Measurements from ENCODE around the gene BEX1. TPM values are rescaled to one million over a fixed set of nuclear protein-coding genes. Genes with fewer than 3 reads are reported as not detected.

The BEX1 gene
- total RNA-seq, 1 experiment from 2014 or later, result not detected

- no peaks in the 10 kb centered on the region for H3K36me3 ChIP-seq (ENCODE audit: control insufficient read depth, insufficient read depth, low read length)
- H3K27me3 Mint-ChIP-seq (ENCODE audit: insufficient read depth, unreplicated experiment), result no peaks in the 10 kb centered on the region
- H3K9me3 Mint-ChIP-seq (ENCODE audit: unreplicated experiment), result no peaks in the 10 kb centered on the region
- peaks cover 6% of the 10 kb centered on the region for H3K4me1 Mint-ChIP-seq (ENCODE audit: low read depth, unreplicated experiment)
- ChIA-PET CTCF (no interaction called here), POLR2A (no interaction called here)
- no TSS peak for BruUV-seq (replicated peaks)
- no peaks in the 10 kb centered on the region for H3K27me3 ChIP-seq (replicated peaks; ENCODE audit: control insufficient read depth, insufficient read depth, low read length)
- intact Hi-C loops (cut with micrococcal nuclease; ENCODE audit: unreplicated experiment), result no loop called here
- no peaks in the 10 kb centered on the region for H3K9me3 ChIP-seq
- TF ChIP-seq CTCF (IDR thresholded peaks at IDR 0.05; ENCODE audit: insufficient read depth in 1 of 2, low read depth in 1 of 2, low read length in 1 of 2, severe bottlenecking in 1 of 2, unreplicated experiment in 1 of 2), result no peak
- no peaks in the 10 kb centered on the region for H3K36me3 Mint-ChIP-seq (ENCODE audit: insufficient read depth, unreplicated experiment)
- H3K27ac Mint-ChIP-seq (ENCODE audit: unreplicated experiment), result no peak overlapping the region
- H3K4me3 ChIP-seq (ENCODE audit: low read depth, low read length), result no peak overlapping the region
- 0 out of 2 replicates have a peak, but pooled peaks cover 13% of the 10 kb centered on the region for H3K4me1 ChIP-seq
- no peak for DNase-seq
- H3K4me3 Mint-ChIP-seq (ENCODE audit: unreplicated experiment), result no peak overlapping the region
Observed at GRCh38 chrX:103098488-103098887, 34.5 kb upstream of the BEX1 start.

GRCh38 chrX:103092942-103093341 lies 29.0 kb upstream of the BEX1 start, which contains the start of gene NXF3:
Gene NXF3 (minus strand): TSS chrX:103093143. CDS start chrX:103093023, 120 bp downstream.
- no peak for TF ChIP-seq CTCF (IDR thresholded peaks at IDR 0.05; ENCODE audit: insufficient read depth in 1 of 2, low read depth in 1 of 2, low read length in 1 of 2, severe bottlenecking in 1 of 2, unreplicated experiment in 1 of 2)
- Histone ChIP-seq H3K36me3 (ENCODE audit: control insufficient read depth, insufficient read depth, low read length) (no peaks in the 10 kb centered on the region), H3K4me1 (no peaks in the 10 kb centered on the region), H3K27me3 (replicated peaks; ENCODE audit: control insufficient read depth, insufficient read depth, low read length) (no peaks in the 10 kb centered on the region), H3K4me3 (ENCODE audit: low read depth, low read length) (no peak within 1 kb of the TSS), H3K9me3 (no peaks in the 10 kb centered on the region)
- no peaks in the 10 kb centered on the region for H3K9me3 Mint-ChIP-seq (ENCODE audit: unreplicated experiment)
- no TSS peak for BruUV-seq (replicated peaks)
- DNase-seq, result no peak
- no peaks in the 10 kb centered on the region for H3K27me3 Mint-ChIP-seq (ENCODE audit: insufficient read depth, unreplicated experiment)
- CTCF ChIA-PET, result no interaction called here
- no peak within 1 kb of the TSS for H3K27ac Mint-ChIP-seq (ENCODE audit: unreplicated experiment)
- H3K4me3 Mint-ChIP-seq (ENCODE audit: unreplicated experiment), result no peak within 1 kb of the TSS
- H3K4me1 Mint-ChIP-seq (ENCODE audit: low read depth, unreplicated experiment), result no peaks in the 10 kb centered on the region
- POLR2A ChIA-PET, result no interaction called here
- intact Hi-C loops (cut with micrococcal nuclease; ENCODE audit: unreplicated experiment), result no loop called here
- no peaks in the 10 kb centered on the region for H3K36me3 Mint-ChIP-seq (ENCODE audit: insufficient read depth, unreplicated experiment)

- BruUV-seq (replicated peaks), result no TSS peak
- Mint-ChIP-seq H3K4me1 (ENCODE audit: low read depth, unreplicated experiment) (no peaks in the 10 kb centered on the region), H3K27ac (ENCODE audit: unreplicated experiment) (no peak overlapping the region), H3K27me3 (ENCODE audit: insufficient read depth, unreplicated experiment) (peaks cover 2% of the 10 kb centered on the region), H3K36me3 (ENCODE audit: insufficient read depth, unreplicated experiment) (no peaks in the 10 kb centered on the region), H3K4me3 (ENCODE audit: unreplicated experiment) (no peak overlapping the region), H3K9me3 (ENCODE audit: unreplicated experiment) (no peaks in the 10 kb centered on the region)
- Histone ChIP-seq H3K4me3 (ENCODE audit: low read depth, low read length) (no peak overlapping the region), H3K27me3 (replicated peaks; ENCODE audit: control insufficient read depth, insufficient read depth, low read length) (no peaks in the 10 kb centered on the region), H3K36me3 (ENCODE audit: control insufficient read depth, insufficient read depth, low read length) (no peaks in the 10 kb centered on the region), H3K4me1 (no peaks in the 10 kb centered on the region), H3K9me3 (no peaks in the 10 kb centered on the region)
- DNase-seq, result no peak
- POLR2A ChIA-PET, result no interaction called here
- CTCF ChIA-PET, result no interaction called here
- TF ChIP-seq CTCF (IDR thresholded peaks at IDR 0.05; ENCODE audit: insufficient read depth in 1 of 2, low read depth in 1 of 2, low read length in 1 of 2, severe bottlenecking in 1 of 2, unreplicated experiment in 1 of 2), result no peak
- intact Hi-C loops (cut with micrococcal nuclease; ENCODE audit: unreplicated experiment), result no loop called here
Observed at GRCh38 chrX:103081051-103081450, 17.1 kb upstream of the BEX1 start.

All from Caco-2 (cell line).